ENCODE data around the gene GPATCH3. TPM values are rescaled to one million over a fixed set of nuclear protein-coding genes. Genes with fewer than 3 reads are reported as not detected.
"Not testable (repeated sequence)": the region's sequence is repeated elsewhere in the genome, so short reads cannot be mapped to it uniquely, and the experiment has no call there.

GPATCH3 gene
- total RNA-seq, 1 experiment from 2014 or later: 9.9 TPM

DNA sequence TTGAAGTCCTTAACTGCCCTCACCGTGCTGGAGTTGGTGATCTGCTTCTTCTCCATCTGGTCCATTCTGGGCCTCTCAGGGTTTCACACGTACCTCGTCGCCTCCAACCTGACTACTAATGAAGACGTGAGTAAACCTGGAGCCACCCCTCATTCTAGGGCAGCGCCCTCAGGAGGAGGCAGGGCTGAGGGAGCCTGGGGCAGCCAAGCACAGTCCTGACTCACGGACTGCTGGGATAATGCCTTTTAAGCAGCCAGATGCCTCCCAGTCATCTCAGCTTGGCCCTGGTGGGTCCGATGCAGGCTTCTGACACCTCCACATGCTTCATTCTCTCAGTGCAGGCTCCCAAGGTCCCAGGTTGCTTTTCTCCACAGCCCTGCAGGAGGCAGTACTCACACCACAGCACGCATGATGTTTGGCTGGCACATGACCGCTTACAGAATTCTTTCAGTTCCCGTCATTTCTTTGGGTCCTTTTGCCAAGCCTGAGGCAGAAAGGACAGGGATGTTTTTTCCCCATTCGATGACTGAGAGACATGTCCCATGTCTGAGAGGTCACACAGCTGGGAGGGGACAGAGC, 49.1 kb downstream of the GPATCH3 start:
- H3K9me3 Mint-ChIP-seq (ENCODE audit: unreplicated experiment): no peaks in the 10 kb centered on the region
- intact Hi-C loops (cut with micrococcal nuclease): no loop called here
- H3K4me1 Mint-ChIP-seq (ENCODE audit: insufficient read depth, unreplicated experiment): peaks cover 33% of the 10 kb centered on the region
- TF ChIP-seq, protein P1, sequence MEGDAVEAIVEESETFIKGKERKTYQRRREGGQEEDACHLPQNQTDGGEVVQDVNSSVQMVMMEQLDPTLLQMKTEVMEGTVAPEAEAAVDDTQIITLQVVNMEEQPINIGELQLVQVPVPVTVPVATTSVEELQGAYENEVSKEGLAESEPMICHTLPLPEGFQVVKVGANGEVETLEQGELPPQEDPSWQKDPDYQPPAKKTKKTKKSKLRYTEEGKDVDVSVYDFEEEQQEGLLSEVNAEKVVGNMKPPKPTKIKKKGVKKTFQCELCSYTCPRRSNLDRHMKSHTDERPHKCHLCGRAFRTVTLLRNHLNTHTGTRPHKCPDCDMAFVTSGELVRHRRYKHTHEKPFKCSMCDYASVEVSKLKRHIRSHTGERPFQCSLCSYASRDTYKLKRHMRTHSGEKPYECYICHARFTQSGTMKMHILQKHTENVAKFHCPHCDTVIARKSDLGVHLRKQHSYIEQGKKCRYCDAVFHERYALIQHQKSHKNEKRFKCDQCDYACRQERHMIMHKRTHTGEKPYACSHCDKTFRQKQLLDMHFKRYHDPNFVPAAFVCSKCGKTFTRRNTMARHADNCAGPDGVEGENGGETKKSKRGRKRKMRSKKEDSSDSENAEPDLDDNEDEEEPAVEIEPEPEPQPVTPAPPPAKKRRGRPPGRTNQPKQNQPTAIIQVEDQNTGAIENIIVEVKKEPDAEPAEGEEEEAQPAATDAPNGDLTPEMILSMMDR (IDR thresholded peaks at IDR 0.05; ENCODE audit: unreplicated experiment): no peak
- no peak for DNase-seq (ENCODE audit: unreplicated experiment)
- H3K36me3 Mint-ChIP-seq (ENCODE audit: insufficient read depth, unreplicated experiment): peaks cover 57% of the 10 kb centered on the region
- BruUV-seq (replicated peaks): no TSS peak
- ChIA-PET CTCF (interaction anchor here (0.9 to 2.9 kb wide), 9 partner anchors 8 to 40 kb away, joined by 3 to 20 read pairs (median 5); no protein-coding TSS in a partner anchor), POLR2A (interaction anchor here (0.9 to 5.8 kb wide), 3 partner anchors 11 to 63 kb away, joined by 4 to 131 read pairs (median 5); partner anchors contain the start of gene SFN)
- no peaks in the 10 kb centered on the region for H3K27me3 Mint-ChIP-seq (ENCODE audit: insufficient read depth, unreplicated experiment)
- H3K27ac Mint-ChIP-seq (ENCODE audit: low read depth, unreplicated experiment): no peak overlapping the region
- H3K4me3 Mint-ChIP-seq (ENCODE audit: unreplicated experiment): no peak overlapping the region

- ChIA-PET POLR2A (interaction anchor here (0.7 to 5.8 kb wide), 15 partner anchors 13 to 349 kb away, joined by 3 to 131 read pairs (median 4); partner anchors contain the start of genes GPN2, KDF1, SFN and TENT5B), CTCF (interaction anchor here (0.5 to 2.8 kb wide), 20 partner anchors 10 to 1117 kb away, joined by 3 to 23 read pairs (median 4); partner anchors contain the start of gene GPN2)
- peak; percentile 96 for DNase-seq (ENCODE audit: unreplicated experiment)
- TF ChIP-seq, protein P1 (IDR thresholded peaks at IDR 0.05; ENCODE audit: unreplicated experiment): no peak
- intact Hi-C loops (cut with micrococcal nuclease): loop anchor here (1.0 to 2.0 kb wide), 2 partner anchors 16 to 29 kb away; no protein-coding TSS in a partner anchor
- Mint-ChIP-seq H3K27ac (ENCODE audit: low read depth, unreplicated experiment) (peak overlapping the region; percentile 88), H3K4me1 (ENCODE audit: insufficient read depth, unreplicated experiment) (peaks cover 26% of the 10 kb centered on the region), H3K36me3 (ENCODE audit: insufficient read depth, unreplicated experiment) (peaks cover 68% of the 10 kb centered on the region), H3K4me3 (ENCODE audit: unreplicated experiment) (no peak overlapping the region), H3K27me3 (ENCODE audit: insufficient read depth, unreplicated experiment) (no peaks in the 10 kb centered on the region), H3K9me3 (ENCODE audit: unreplicated experiment) (no peaks in the 10 kb centered on the region)
- TSS peak; percentile 91 for BruUV-seq (replicated peaks)
These were observed 51.1 kb downstream of the GPATCH3 start for GRCh38 chr1:26848941-26849774.

DNA sequence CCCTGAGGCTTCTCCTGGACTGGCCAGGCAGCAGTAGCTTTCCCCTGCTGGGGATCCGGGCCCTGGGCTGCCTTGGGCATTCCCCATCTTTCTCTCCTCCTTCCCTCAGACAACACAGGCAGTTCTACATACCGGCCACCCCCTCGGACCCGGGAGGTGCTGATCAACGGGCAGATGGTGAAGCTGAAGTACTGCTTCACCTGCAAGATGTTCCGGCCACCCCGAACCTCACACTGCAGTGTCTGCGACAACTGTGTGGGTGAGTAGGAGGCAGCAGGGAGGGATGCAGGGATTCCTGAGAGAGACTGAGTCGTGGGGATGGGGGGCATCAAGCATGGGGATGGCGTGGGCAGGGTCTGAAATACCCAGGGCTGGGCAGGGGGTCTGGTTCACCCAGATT, 51.8 kb downstream of the GPATCH3 start:
- H3K4me3 Mint-ChIP-seq (ENCODE audit: unreplicated experiment): no peak overlapping the region
- peaks cover 26% of the 10 kb centered on the region for H3K4me1 Mint-ChIP-seq (ENCODE audit: insufficient read depth, unreplicated experiment)
- CTCF ChIA-PET: interaction anchor here (0.6 to 2.8 kb wide), 16 partner anchors 9 to 1116 kb away, joined by 3 to 23 read pairs (median 4); partner anchors contain the start of gene GPN2
- H3K9me3 Mint-ChIP-seq (ENCODE audit: unreplicated experiment): no peaks in the 10 kb centered on the region
- no peaks in the 10 kb centered on the region for H3K27me3 Mint-ChIP-seq (ENCODE audit: insufficient read depth, unreplicated experiment)
- BruUV-seq (replicated peaks): no TSS peak
- POLR2A ChIA-PET: interaction anchor here (0.7 to 5.8 kb wide), 10 partner anchors 13 to 348 kb away, joined by 3 to 131 read pairs (median 4); partner anchors contain the start of genes GPN2, SFN and TENT5B
- intact Hi-C loops (cut with micrococcal nuclease): loop anchor here (2.0 kb wide), 1 partner anchor 16 kb away; no protein-coding TSS in a partner anchor
- DNase-seq (ENCODE audit: unreplicated experiment): no peak
- H3K36me3 Mint-ChIP-seq (ENCODE audit: insufficient read depth, unreplicated experiment): peaks cover 73% of the 10 kb centered on the region
- TF ChIP-seq, protein P1 (IDR thresholded peaks at IDR 0.05; ENCODE audit: unreplicated experiment): no peak
- peak overlapping the region; percentile 88 for H3K27ac Mint-ChIP-seq (ENCODE audit: low read depth, unreplicated experiment)

GRCh38 chr1:26847826-26848225, 52.4 kb downstream of the GPATCH3 start:
- not testable (repeated sequence) for H3K9me3 Mint-ChIP-seq (ENCODE audit: unreplicated experiment); DNase-seq (ENCODE audit: unreplicated experiment); H3K4me3 Mint-ChIP-seq (ENCODE audit: unreplicated experiment); BruUV-seq (replicated peaks); H3K27me3 Mint-ChIP-seq (ENCODE audit: insufficient read depth, unreplicated experiment)
- H3K27ac Mint-ChIP-seq (ENCODE audit: low read depth, unreplicated experiment): peak overlapping the region; percentile 77
- ChIA-PET CTCF (interaction anchor here (0.6 to 2.3 kb wide), 9 partner anchors 8 to 1116 kb away, joined by 3 to 23 read pairs (median 4); no protein-coding TSS in a partner anchor), POLR2A (interaction anchor here (5.8 kb wide), 1 partner anchor 14 kb away, joined by 131 read pairs; the partner anchor contains the start of gene SFN)
- H3K4me1 Mint-ChIP-seq (ENCODE audit: insufficient read depth, unreplicated experiment): peaks cover 26% of the 10 kb centered on the region
- H3K36me3 Mint-ChIP-seq (ENCODE audit: insufficient read depth, unreplicated experiment): peaks cover 67% of the 10 kb centered on the region
- intact Hi-C loops (cut with micrococcal nuclease): loop anchor here (2.0 kb wide), 1 partner anchor 17 kb away; no protein-coding TSS in a partner anchor

Data from MCF 10A (cell line).